ENCODE results near the gene TNIK.
A peak's percentile ranks its signal among the peaks of the same experiment; 100 is the strongest.

Gene TNIK

DNA sequence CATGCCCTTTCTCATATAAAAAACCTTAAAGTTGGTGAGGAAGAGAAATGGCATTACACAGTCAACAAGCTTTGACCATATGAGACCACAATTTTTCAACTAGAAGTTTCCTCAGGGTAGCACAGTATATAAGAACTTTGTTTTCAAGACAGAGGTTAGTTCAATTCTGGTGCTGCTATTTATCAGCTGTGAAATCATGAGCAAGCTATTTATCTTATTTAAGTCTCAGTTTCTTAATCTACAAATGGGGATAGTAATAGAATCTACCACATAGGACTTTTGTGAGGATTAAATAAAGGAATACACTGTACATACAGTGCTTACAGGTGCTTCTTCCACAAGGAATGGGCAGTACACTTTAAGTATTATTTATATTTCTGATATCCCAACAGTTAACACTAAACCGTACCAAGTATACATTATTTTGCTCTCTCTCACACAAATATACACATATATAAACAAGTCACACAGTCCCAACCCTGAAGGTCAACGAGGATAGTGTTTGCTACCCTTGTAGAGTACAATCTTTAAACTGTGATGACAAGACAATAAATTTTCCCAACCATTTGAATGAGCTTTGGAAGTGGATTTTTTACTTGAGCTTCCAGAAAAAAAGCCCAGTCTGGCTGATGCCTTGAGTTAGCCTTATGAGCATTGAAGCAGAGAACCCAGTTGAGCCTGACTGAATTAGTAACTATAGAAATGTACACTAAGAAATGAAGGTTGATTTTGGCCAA lies 178.8 kb downstream of the TNIK start:
- no peak for DNase-seq (ENCODE audit: low read depth)

DNA sequence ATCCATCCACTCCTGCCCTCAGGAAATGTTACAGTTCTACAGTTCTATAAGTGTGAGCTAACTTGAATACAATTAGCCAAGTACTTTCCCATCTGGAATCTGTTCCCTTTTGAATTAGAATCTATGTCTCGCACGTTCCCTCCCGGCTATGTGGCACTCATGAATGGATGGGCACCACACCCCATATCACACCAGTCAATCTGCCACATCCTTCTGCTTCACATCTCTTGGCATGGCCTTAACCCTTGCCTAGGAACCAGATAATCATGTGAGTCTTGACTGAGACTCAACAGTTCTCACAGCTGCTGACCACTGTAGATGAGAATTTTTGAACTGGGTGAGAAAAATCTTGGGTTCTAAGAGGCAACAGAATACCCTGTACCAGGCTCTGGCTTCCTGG lies 180.2 kb downstream of the TNIK start:
- DNase-seq (ENCODE audit: low read depth): no peak

DNA sequence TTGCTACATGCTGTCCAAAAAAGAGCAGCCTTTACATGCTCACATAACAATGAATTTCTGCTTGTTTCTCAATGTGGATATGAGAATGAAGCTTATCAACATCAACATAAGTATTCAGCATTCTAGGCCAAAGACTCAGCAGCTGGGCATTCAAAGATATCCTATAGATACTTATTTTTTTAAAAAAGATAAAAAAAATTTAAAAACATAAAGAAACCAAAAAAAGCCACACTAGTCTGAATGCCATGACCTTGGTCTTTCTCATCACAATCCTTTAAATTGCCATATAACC lies 182.0 kb downstream of the TNIK start:
- DNase-seq (ENCODE audit: low read depth): no peak

DNA sequence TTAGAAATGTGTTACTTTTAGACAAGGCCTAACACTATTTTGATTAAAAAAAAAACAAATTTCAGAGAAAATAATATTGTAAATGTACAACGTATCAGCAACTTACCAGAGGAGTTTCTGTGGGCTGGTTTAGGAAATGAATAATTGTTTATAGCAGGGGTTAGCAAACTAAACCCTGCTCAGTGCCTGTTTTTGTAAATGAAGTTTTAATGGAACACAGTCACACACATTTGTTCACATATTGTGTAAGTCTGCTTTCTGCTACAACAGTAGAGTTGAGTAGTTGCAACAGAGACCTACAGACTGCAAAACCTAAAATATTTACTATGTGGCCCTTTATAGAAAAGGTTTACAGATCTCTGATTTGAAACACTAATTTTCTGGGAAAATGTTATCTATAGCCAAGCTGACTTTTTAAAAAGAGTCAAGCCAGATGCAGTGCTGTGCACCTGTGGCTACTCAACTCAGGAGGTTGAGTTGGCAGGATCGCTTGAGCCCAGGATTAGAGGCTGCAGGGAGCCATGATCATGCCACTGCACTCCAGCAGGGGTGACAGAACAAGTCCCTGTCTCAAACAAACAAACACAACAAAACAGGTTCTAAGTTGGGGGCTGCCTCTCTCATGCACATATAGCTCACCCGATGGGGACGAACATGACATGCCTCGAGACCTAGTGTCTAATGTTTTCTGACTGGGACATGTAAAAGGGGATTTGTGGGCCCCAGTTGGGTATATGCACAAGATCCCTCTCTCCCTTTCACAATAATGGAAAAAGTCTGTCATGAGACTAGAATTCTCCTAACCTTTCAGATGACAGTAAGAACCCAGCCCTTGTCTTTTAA lies 182.5 kb downstream of the TNIK start:
- no peak for DNase-seq (ENCODE audit: low read depth)

DNA sequence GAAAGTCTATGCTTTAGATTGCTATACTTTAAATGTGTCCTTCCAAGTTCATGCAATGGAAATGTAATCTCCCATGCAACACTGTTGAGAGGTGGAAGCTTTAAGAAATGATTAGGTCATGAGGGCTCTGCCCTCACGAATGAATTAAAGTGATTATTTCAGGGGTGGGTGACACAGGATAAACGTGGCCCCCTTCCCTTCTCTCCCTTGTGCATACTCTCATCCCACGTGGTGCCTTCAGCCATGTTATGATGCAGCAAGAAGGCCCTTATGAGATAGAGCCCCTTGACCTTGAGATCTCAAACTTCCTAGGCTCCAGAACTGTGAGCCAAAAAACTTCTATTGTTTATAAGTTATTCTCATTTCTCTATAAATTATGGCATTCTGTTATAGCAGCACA lies 183.3 kb downstream of the TNIK start:
- DNase-seq (ENCODE audit: low read depth): no peak

DNA sequence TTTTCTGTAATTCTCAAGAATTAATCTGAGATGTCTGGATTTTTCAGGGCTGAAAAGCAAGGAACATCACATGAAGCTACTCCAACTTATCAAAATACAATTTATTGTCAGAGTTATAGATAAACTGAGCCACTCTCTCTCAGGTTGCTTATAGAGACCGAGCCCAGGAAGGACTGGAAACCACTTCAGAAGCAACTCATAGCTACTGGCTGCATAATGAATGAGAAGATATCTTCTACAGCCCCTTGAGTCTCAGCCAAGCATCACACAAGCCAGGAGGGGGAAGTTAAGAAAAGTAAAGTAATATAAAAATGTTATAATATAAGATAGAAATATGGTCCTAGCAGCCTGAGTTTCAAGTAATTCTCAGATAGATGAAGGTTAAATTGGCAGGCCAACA lies 186.0 kb downstream of the TNIK start:
- DNase-seq (ENCODE audit: low read depth): no peak

DNA sequence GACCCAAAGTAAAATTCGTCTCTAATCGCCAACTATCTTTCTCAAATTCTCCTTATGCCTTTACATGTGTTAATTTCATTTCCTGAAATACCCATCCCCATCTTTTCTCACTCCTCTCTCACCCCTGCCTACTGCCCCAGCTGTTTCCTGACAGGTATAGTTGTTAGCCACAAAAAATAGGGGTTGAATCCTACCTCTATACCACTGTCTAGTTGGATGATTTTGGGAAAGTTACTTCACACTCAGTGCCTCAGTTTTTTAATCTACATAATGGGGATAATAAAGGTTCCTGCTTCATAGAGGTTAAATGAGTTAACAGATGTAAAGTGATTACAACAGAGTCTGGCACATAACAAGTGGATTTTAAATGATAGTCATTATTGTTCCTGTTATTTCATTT lies 189.7 kb downstream of the TNIK start:
- no peak for DNase-seq (ENCODE audit: low read depth)

DNA sequence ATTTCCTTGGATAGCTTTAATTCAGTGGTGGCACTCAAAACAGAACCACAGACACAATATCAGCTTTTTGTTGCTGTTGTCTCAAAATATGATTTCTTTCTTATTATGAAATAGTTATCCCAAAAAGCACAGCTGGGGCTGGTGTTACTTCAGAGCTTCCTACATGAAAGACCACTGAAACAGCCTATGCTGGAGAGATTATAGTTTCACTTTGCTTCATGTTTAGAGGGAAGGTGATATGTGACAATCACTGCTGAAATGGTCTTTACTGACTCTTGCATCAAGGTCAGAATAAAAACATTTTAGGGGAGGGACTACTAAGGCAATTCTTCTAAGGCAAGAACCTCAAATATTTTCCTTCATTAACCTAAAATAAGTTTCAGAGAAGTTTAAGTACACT lies 190.7 kb downstream of the TNIK start:
- no peak for DNase-seq (ENCODE audit: low read depth)

DNA sequence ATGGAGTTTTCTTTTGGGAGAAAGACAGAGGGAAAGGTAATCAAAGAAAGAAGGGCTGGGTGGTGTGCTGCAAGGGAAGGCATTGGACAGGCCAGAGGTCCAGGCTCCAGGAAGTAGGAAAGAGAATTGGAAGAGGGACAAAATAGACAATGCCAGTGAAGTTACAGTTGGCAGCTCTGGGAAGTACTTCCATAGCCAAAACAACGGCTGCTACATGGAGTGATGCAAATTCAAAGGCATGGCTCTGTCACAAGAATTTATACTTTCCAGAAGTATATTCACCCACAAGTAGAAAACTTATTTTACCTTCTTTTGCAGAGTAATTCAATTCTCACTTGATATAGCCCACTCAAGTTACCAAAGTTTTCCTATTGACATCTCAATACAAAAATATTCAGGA lies 191.5 kb downstream of the TNIK start:
- DNase-seq (ENCODE audit: low read depth): no peak

DNA sequence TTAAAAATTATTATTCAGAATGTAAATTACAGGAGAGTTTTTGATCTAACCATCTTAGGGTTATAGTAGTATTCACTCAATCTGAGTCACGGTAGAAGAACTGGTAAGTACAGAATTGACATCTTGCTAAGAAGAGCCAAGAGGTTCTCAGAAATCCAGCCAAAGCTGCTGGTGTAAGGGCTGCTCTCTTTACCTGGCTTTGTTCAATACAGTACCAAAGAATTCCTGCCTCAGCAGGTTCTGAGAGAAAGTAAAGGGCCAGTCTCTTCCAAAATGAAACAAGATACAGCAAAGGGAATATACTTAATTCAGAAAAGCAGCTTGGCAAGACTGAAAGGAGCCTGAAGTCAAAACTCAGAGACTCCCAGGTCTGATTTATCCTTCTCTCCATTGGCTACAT lies 193.1 kb downstream of the TNIK start:
- no peak for DNase-seq (ENCODE audit: low read depth)

DNA sequence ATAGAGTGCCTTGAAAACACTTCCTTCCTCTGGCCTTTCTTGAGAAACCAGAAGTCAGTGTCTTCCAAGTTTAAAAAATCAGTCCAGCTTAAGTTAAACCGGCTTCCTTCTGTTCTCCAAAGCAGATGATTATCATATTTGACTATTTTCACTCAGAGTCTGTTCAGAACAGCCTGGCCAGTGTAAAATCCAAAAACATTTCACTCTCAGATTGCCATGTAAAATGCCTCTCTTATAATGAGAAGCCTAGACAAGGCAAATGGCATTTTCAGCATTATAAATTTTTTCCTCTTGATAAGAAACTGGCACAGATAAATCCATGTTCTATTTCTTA lies 193.5 kb downstream of the TNIK start:
- no peak for DNase-seq (ENCODE audit: low read depth)

DNA sequence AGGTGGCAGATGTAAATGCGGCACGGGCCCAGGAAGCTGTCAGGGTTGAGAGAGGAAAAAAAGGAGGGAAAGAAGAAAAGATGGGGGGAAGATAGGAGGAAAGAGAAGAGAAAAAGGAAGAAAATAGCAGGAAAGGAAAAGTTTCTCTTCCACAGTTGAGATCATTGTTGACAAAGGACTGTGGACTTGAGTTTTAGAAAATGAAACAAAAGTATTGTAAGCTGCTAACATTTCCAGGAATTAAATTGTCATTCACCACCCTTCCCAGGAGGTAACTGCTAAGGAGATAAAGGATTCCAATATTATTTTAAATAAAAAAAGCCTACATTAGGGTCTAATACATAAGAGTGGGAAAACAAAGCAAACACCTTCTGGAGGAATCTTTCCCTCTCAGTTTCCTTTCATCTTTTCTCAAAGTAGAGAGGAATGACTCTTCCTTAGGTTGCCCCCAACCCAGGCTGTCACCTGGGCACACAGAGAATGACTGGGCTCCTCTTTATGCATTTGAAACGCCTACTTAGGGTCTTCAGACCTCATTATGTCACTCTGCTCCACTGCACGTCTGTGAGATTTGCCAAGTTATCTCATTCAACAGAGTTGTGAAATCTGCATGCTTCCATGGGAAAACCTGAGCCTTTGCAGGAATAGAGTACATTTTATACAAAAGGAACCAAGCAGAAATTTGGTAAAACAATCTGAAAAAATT lies 194.0 kb downstream of the TNIK start:
- DNase-seq (ENCODE audit: low read depth): no peak

DNA sequence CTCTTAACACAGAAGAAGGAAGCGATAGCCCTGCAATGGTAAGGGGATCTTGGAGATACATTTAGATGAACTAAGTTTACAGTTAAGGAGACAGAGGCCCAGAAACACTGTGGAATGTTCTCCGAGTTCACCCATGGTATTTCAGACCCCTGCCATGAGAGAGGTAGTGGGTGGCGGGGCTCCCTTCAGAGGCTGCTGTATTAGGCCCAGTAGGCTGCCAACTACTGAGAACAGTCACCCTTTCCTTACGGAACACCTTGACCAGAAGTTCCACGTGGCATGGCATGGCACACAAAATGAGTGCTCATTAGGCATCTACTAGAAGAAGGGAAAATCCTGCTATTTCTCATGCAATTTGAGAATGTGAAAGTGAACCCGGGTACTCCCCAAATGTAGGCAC lies 195.4 kb downstream of the TNIK start:
- DNase-seq (ENCODE audit: low read depth): no peak

DNA sequence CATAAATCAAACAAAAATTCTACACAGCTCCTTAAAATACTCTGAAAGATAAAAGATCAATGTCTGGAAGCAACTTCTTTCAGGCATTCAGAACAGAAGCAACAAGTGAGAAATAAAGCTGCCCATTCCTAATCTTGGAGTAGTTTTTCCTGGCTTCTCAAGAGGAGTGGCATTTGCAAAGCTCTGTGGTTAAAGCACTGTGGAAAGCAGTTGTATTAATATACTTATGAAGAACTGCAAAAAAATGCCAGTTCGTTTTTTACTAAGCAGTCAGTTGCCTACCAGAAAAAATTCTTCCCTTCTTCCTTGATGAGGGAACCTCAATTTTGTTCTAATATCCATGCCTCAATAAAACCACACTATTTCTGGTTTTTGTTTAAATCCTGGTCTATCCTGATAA lies 197.8 kb downstream of the TNIK start:
- DNase-seq (ENCODE audit: low read depth): no peak

DNA sequence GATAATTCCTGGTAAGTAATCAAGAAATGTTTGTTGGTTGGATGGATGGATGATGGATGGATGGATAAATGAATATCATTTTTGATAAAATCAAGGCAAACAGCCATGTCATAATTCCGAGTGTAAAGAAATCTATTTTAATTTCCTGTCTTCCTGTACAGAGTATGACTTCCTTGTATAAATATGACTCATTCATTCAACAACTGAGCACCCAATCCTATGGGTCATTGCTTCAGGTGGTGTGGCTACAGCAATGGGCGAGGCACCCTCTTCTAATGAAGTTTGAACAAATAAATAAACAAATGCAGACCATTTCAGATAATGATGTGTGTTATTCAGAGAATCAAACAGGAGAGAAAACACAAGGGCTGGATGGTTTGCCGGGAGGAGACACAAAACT lies 198.7 kb downstream of the TNIK start:
- DNase-seq (ENCODE audit: low read depth): no peak

DNA sequence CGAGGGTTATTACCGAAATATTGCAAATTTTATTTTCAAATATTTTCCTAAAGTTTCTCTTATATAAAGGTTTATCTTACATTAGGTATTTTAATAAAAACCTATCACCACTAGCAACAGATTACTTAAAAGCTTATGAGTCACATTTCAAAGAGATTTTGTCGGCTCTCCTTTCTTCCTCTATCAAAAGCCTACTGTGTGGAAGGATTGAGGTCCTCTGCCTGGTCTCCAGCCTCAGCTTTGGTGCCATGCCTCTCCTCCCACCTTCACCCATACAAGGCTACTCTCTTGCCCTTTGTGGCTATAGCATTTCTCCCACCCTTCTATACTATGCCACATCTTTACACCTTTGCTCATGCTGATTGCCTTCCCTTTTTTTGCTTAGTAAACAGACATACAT lies 199.3 kb downstream of the TNIK start:
- DNase-seq (ENCODE audit: low read depth): no peak

DNA sequence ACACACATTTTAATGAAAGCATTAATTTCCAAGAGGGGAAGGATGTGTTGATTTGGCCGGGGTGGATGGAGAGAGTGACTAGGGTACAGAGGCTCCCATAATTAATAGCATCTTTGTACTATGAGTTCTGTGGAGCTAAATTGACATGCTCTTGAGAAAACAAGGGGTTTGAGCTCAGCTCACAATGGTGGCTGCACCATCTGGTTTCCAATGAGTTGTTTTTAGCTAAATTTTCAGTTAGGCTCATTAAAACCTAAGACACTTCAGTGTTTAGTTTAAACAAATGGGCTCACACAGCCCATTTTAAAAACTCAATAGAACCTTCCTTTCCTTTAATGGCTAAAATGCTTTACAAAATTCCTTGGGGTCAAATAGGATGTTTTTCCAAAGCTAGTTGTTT lies 199.7 kb downstream of the TNIK start:
- no peak for DNase-seq (ENCODE audit: low read depth)

DNA sequence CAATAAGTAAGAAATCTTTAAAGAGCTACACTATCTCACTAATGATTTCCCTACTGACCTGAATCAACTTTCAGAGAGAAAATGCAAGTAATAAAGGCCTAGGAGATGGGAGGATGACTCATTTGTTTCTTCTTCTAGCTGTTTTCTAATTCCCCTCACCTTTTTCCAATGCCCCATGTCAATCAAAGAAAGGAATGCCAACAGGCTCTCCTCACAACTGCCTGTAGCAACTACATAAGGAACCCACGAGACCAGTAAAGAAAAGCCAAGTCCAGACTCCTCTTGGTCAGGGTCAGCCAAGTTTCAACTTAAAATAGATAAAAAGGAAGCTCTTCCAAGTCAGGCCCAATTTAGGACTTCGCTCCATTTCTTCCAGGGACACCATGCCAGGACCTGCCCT lies 201.9 kb downstream of the TNIK start:
- DNase-seq (ENCODE audit: low read depth): no peak

DNA sequence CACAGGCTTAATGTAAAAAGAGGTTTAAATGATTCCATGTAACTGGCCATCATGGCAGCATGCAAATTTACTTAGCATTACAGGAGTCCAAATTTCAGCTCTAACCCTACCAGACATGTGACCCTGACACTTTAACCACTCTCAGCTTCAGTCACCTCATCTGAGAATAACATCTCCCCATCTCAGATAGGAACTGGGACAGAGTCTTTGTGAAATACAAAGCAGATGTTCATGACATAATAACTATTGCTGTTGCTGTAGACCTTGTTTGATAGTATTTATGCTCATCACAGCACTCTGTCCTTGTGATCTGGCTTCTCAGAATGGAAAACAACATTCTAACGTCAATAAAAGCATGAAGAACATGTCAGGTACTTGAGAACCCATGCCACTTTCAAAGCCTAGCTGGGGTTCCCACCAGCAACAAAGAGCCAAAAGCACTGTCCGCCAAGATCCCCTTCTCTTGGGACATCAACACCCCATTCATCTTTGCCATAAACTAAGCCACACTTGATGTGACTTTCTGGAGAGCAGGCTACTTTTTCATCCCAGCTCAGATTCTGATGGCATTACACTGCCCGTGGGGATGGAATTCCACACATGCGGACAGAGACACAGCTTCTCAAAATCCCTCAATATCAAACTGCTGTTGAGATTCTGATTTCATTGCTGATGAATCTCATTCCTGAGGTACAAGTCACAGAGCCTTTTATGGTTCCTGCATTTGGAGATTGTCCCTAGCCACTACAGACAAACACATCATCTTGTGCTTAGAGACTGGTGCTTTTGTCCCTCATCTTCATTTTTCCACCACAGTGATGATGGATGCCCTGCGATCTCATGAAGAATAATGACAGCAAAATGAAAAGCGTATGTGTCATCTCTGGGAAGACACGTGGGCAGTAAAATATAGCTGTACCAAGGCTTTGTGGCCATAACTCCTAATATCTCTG lies 202.7 kb downstream of the TNIK start:
- peak; percentile 40 for DNase-seq (ENCODE audit: low read depth)

DNA sequence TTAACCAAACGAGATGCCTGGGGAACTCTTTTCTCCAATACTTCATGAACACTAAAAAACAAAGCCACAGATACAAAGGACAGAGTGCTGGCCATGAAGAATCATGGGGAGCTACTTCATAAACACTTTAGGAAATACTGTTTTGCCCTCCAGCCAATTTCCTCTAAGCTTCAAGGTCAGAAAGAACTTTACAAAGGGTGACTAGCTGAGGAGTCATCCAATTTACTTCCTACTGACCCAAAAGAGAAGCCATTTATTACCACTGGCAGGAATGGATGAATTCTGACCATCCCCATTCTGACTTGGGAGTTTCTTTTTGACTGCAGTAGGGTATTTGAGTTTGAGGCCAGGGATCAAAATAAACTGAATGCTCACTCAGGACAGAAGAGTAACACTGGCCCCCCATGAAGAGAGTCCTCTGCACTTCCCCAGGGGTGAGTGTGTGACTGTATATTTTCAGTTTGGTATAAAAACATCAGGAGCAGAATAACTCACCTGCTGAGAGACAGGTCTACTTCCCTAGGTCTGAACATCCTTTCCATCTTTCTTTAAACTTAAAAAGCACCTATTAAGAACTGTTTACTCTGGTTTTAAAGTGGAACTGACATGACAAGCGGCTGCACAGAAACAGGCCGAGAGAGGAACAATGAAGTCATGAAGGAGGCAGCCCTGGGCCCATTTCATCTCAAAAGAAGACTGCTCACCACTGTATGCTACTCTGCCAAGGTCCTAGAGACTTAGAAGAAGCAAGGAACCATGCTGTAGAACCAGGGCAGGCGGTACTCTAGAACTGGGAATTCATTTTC lies 203.6 kb downstream of the TNIK start:
- DNase-seq (ENCODE audit: low read depth): no peak

DNA sequence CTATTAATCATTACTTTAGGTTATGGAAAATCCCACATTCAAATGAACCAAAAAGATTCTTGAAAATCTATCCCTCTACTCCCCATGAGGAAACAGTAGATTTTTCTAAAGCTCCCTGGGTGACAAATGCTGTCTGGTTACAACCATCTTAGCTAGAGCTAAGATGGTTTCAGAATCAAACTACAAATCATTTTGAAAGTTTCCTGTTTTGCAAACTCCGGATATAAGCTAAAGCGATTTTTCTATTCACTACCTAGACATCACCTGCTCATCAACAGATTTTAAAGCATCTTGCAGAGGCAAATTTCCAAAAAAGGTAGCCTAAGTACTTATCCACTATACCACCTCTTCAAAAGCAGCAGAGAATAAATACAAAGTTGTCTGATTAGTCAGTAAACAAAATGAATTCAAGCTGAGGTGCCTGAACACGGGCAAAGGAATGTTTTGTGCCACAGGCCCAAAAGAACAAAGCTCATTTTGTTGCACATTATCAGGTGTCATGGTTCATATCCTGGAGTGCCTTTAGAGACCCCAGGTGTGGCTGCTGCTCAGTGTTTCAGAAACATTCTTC lies 204.9 kb downstream of the TNIK start:
- no peak for DNase-seq (ENCODE audit: low read depth)

Measured in HS-27A (cell line).